ENCODE measurements around the gene LPAR2.

GRCh38 chr19:19579533-19580361, 48.3 kb downstream of the LPAR2 start:
- TF ChIP-seq, protein P1, sequence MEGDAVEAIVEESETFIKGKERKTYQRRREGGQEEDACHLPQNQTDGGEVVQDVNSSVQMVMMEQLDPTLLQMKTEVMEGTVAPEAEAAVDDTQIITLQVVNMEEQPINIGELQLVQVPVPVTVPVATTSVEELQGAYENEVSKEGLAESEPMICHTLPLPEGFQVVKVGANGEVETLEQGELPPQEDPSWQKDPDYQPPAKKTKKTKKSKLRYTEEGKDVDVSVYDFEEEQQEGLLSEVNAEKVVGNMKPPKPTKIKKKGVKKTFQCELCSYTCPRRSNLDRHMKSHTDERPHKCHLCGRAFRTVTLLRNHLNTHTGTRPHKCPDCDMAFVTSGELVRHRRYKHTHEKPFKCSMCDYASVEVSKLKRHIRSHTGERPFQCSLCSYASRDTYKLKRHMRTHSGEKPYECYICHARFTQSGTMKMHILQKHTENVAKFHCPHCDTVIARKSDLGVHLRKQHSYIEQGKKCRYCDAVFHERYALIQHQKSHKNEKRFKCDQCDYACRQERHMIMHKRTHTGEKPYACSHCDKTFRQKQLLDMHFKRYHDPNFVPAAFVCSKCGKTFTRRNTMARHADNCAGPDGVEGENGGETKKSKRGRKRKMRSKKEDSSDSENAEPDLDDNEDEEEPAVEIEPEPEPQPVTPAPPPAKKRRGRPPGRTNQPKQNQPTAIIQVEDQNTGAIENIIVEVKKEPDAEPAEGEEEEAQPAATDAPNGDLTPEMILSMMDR (conservative IDR thresholded peaks at IDR 0.05 in 1 of 2, IDR thresholded peaks at IDR 0.05 in 1 of 2; ENCODE audit: low read depth in 1 of 2, low read length in 2 of 2), result no peak
- TF ChIP-seq EZH2 (IDR thresholded peaks at IDR 0.05; ENCODE audit: low read length, missing control alignments), result no peak
